ENCODE data around the gene SLC7A1. TPM values are rescaled to one million over a fixed set of nuclear protein-coding genes. Genes with fewer than 3 reads are reported as not detected.

SLC7A1 gene
- total RNA-seq, 1 experiment from 2014 or later = 15.9 TPM

- no peak for DNase-seq (ENCODE audit: low read depth)
Observed at GRCh38 chr13:29530901-29531300, 64.6 kb downstream of the SLC7A1 start.

DNA sequence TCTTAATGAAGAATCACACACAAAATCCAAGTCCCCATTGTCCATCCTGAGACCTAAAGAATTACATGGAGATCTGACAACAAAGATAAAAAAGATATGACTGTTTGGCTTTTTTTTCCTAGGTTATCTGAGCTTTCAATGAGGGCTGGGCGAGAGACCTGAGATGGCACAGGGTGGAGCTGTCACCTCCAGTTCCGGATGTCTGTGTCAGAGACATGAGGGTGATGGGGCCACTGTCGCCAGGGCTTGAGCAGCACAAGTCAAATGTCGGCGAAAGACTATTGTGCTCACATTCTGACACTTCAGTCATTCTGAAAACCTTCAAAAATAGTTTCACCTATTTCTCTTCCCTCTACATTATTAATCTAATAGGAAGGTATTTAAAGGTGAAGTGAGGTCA, 65.7 kb downstream of the SLC7A1 start:
- no peak for DNase-seq (ENCODE audit: low read depth)

DNA sequence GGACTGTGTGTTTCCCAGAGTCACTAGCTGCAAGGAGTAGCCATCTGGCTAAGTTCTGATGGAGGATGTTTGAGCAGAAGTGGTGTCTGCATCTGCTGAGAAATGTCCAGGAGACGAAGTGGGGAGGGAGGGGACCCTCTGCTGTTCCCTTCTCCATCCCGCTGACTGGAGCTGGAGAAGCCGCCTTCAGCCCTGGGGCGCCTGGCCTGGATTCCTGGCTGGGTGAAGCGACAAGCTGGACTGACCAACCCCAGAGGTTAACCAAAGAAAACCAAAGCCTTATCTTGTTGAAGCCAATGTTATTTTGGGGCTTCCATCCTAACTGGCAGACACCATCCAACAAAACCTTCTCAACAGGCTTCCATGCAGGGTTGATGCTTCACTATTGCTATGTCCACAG, 67.6 kb downstream of the SLC7A1 start:
- no peak for DNase-seq (ENCODE audit: low read depth)

- no peak for DNase-seq (ENCODE audit: low read depth)
Observed at GRCh38 chr13:29527511-29527910, 68.0 kb downstream of the SLC7A1 start.

DNA sequence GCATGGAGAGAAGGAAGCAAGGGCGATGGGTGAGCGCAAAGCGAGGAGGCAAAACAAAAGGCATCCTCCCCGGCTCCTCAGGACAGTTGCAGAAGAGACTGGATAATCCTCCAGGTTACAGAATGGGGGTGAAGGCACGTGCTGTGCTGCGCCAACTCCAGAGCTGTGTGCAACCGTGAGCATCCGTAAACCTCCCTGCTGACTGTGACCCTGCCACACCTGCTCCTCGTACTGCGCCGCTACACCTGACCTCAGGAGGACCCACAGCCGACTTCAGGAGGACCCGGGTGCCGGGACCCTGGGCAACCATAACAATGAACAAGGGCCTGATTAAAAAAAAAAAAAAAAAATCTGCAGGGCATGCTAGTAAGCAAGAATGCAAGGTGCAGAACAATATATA, 68.7 kb downstream of the SLC7A1 start:
- no peak for DNase-seq (ENCODE audit: low read depth)

- no peak for DNase-seq (ENCODE audit: low read depth)
Observed at GRCh38 chr13:29525757-29526156, 69.7 kb downstream of the SLC7A1 start.

- no peak for DNase-seq (ENCODE audit: low read depth)
Observed at GRCh38 chr13:29524641-29525040, 70.8 kb downstream of the SLC7A1 start.

- DNase-seq (ENCODE audit: low read depth) = no peak
Observed at GRCh38 chr13:29524176-29524575, 71.3 kb downstream of the SLC7A1 start.

DNA sequence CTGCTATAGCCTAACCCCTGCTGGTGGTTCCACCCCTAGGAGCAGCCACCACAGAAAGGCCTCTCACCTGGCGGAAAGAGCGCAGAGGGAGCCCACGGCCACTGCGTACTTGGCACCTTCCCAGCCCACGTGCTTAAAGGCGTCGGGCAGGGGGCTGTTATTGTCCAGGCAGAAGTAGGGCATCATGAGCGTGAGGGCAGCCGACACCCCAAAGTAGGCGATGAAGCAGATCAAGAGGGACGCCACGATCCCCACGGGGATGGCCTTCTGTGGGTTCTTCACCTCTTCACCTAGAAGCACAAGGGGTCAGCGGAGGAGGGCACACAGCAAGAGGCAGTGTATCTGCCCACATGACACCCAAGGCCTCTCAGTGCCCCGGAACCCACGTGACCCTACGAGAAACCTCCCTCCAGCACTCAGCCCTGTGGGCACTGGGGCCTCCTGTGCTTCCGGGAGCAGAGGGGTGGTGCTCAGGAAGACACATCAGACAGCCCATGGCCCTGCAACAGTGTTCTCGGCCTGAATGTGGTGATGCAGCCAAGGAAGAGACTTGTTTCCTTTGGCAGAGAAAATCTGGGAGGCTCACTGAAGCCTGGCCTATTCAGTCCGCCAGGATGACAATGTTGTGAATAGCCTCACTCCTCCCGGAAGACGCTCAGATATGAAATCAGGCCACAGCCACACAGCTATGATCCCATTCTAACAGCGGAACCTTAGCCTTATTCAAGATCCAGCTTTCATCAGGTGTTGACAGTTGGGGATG, 72.1 kb downstream of the SLC7A1 start:
- no peak for DNase-seq (ENCODE audit: low read depth)

- peak; percentile 77 for DNase-seq (ENCODE audit: low read depth)
Observed at GRCh38 chr13:29522044-29522685, 73.3 kb downstream of the SLC7A1 start.

DNA sequence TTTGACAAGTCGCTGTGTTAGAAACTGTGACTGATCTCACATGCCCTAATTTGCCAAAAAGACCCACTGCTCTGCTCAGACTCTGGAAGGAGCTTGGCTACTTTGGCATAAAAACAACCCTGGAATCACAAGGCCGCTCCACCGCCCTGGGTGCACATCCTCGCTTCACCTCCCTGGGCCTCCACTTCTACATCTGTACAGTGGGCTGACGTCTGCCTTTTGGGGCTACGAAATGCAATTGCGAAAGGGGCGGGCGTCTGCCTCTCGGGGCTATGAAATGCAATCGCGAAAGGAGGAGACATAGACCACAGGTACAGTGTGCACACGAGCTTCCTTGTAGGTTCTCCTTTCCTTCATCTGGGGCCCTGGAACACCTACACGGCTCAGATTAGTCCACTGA, 74.2 kb downstream of the SLC7A1 start:
- no peak for DNase-seq (ENCODE audit: low read depth)

GRCh38 chr13:29520671-29521070, 74.8 kb downstream of the SLC7A1 start:
- DNase-seq (ENCODE audit: low read depth) = peak; percentile 76

DNA sequence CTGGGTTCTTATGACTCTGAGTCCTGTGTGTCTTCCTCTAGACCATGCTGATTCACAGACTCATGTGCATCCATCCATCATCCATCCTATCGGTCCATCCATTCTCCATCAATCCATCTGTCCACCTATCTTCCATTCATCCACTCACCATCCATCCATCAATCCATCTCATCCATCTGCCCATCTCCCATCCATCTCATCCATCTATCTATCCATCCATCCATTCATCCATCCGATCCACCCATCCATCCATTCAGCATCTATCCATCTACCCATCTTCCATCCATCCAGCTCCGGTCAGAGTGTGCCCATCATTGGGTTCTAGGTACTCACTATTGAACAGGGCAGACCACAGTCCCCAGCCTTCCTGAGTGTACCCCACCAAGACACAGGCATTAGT, 75.6 kb downstream of the SLC7A1 start:
- DNase-seq (ENCODE audit: low read depth) = no peak

GRCh38 chr13:29516880-29517279, 78.6 kb downstream of the SLC7A1 start:
- no peak for DNase-seq (ENCODE audit: low read depth)

GRCh38 chr13:29516012-29516411, 79.5 kb downstream of the SLC7A1 start:
- no peak for DNase-seq (ENCODE audit: low read depth)

GRCh38 chr13:29515372-29515771, 80.1 kb downstream of the SLC7A1 start:
- no peak for DNase-seq (ENCODE audit: low read depth)

DNA sequence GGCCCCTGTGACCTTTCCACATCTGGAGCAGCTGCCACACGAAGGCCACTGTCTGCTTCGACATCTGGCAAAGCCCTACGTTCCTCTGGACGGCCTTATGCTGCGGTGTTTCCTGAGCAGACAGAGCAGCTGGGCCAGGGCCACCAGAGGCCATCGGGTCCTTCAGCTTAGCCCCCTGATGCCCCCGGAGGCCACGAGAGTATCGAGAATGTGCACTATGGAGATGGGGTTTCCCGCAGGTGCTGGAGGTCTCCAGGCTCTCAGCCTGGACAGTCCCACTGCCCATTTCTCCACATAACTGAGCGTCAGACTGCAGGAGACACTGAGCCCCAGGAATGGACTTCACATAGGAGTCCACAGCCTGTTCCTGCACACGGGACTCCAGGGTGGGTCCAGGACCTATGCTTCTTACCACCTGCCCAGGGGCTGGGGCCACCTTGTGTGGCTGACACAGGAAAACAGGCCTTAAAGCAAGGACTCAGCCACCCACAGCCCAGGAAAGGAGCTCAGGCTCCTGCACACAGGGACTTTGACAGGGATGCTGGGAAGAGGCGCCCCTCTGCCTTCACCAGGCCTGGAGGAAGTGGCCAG, 80.7 kb downstream of the SLC7A1 start:
- DNase-seq (ENCODE audit: low read depth) = no peak

- no peak for DNase-seq (ENCODE audit: low read depth)
Observed at GRCh38 chr13:29513981-29514719, 81.3 kb downstream of the SLC7A1 start.

- peak; percentile 41 for DNase-seq (ENCODE audit: low read depth)
Observed at GRCh38 chr13:29513002-29513980, 82.2 kb downstream of the SLC7A1 start.

DNA sequence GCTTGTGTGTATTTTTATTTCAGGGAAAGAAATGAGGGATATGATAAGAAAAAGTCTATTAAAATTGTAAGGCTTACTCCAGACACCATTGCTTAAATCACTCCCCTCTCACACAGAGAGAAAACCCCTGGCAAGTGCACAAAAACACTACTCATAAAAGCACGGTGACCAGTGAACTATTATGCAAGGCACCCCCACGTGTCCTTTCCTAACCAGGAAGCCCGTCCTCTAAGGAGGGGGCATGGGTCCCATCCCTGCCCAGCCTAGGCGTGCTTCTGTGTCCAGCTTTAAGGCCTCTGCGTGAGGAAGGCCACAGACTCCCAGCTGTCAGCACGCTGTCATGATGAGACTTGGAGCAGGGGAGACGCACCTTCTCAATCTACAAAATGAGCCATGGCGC, 83.5 kb downstream of the SLC7A1 start:
- no peak for DNase-seq (ENCODE audit: low read depth)

DNA sequence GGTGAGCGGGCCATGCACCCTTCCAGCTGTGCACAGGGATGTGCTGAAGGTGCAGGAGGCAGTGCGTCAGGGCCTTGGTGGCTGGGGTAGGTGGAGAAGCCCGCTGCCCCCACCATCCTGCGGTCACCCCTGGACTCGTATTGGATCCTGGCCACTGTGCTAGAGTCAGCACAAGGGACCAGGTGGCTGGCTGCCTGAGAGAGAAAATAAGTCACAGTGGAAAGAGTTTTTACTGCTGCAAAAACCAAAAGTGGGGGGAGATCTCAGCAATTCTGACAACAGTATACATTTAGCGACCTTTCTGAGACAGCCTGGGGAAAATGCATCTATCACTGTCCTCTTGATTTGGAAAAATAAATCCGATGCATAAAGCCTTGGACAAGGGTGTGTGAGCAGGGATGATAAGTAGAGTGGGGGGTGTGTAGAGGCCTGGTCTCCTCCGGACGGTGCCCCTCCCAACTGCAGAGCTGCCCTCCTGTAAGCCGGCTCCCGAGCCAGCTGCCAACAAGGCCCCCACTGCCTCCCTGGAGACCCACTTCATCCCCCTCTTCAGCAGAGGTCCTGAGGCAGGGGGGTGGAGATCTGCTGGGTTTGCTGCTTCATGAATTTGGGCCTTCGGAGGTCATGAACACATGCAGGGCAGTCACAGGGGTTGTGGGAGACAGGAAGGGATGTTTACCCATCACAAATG, 84.2 kb downstream of the SLC7A1 start:
- DNase-seq (ENCODE audit: low read depth) = no peak

Measured in M059J (cell line).